Lower leg skin (tissue), 4 donors: ENCODE data around the gene GUCA2A. TPM values are rescaled to one million over a fixed set of nuclear protein-coding genes. Genes with fewer than 3 reads are reported as not detected.

ENCODE experiments used
- DNase-seq, 2 donors: peaks; one replicate each; pipeline ENCODE4 v3.0.0-alpha.2; 2019; ENCODE audit warnings: low spot score in 2 of 2
- H3K4me3 ChIP-seq: fragments of 200-600 bp; sonication (generic); 2 replicates; pipeline ENCODE4 v1.5.1; 2017; ENCODE audit warnings: mild to moderate bottlenecking, low read depth; ENCODE audit not compliant: poor library complexity, severe bottlenecking
- POLR2A ChIP-seq, 2 donors: fragments of 450-650 bp; IDR thresholded peaks; one replicate each; pipeline ENCODE4 v1.6.1; 2016 to 2017; ENCODE audit warnings: antibody characterized with exemption in 2 of 2, mild to moderate bottlenecking in 1 of 2, moderate library complexity in 1 of 2
- WGBS, 2 donors: methylation state at CpG; one replicate each; pipeline ENCODE4 v1.1.5; 2018; 5-methylcytosine and 5-hydroxymethylcytosine counted together
- intact Hi-C: fragments of 100-400 bp; cut with DNase I; formaldehyde crosslinking; loops from one replicate; pipeline ENCODE4 v1.15.0; 2023; ENCODE audit warnings: low total_unique reads
- total RNA-seq, 4 donors: library from RNA; depleted of rRNA; stranded (reverse); fragments of >200 nt; gene quantifications; one replicate each; pipeline ENCODE4 v1.1.0, GENCODE V29; 2016
- TF ChIP-seq, protein P1 (sequence below), 3 donors: fragments of 450-650 bp; IDR thresholded peaks; one replicate each; pipeline ENCODE4 v1.5.1; 2016; ENCODE audit warnings: antibody characterized with exemption in 3 of 3, mild to moderate bottlenecking in 3 of 3, moderate library complexity in 2 of 3

The GUCA2A gene
- total RNA-seq, 4 donors from 2014 or later = not detected

GRCh38 chr1:42130061-42130660, 34.4 kb downstream of the GUCA2A start:
- WGBS, 2 donors = 70 to 84% methylated on average over 5 of the region's 5 CpGs

GRCh38 chr1:42128964-42129363, 35.6 kb downstream of the GUCA2A start:
- no peak overlapping the region for H3K4me3 ChIP-seq
- intact Hi-C loops = no loop called here
- no peak for TF ChIP-seq POLR2A (IDR thresholded peaks at IDR 0.05)
- TF ChIP-seq, protein P1, sequence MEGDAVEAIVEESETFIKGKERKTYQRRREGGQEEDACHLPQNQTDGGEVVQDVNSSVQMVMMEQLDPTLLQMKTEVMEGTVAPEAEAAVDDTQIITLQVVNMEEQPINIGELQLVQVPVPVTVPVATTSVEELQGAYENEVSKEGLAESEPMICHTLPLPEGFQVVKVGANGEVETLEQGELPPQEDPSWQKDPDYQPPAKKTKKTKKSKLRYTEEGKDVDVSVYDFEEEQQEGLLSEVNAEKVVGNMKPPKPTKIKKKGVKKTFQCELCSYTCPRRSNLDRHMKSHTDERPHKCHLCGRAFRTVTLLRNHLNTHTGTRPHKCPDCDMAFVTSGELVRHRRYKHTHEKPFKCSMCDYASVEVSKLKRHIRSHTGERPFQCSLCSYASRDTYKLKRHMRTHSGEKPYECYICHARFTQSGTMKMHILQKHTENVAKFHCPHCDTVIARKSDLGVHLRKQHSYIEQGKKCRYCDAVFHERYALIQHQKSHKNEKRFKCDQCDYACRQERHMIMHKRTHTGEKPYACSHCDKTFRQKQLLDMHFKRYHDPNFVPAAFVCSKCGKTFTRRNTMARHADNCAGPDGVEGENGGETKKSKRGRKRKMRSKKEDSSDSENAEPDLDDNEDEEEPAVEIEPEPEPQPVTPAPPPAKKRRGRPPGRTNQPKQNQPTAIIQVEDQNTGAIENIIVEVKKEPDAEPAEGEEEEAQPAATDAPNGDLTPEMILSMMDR (IDR thresholded peaks at IDR 0.05) = no peak
- WGBS, 2 donors = 69 to 79% methylated on average over 3 of the region's 3 CpGs
- peak in 1 of 2 donors; percentile 3 for DNase-seq

More at GRCh38 chr1:42130061-42130660, 34.4 kb downstream of the GUCA2A start:
- TF ChIP-seq, protein P1 (IDR thresholded peaks at IDR 0.05) = no peak
- TF ChIP-seq POLR2A (IDR thresholded peaks at IDR 0.05) = no peak
- H3K4me3 ChIP-seq = no peak overlapping the region
- intact Hi-C loops = no loop called here
- DNase-seq = no peak

DNA sequence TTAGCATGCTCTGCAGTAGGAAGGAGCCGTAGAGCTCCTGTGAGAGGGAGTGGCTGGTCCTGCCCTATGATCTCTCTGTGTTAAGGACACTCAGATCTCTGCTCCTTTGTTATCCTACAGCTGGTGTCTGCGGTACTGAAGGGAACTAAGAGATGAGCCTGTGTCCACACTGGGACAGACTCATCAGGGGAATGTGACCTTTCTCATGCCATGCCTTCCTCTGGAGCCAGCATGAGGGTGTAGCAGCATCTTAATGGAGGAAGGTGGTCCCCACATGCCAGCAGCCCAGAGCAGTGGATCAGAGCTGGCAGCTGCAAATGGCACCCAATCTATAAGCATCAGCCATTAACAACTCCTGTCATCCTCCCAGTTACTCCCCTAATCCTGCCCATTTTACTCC, 36.0 kb downstream of the GUCA2A start:
- DNase-seq = peak in 1 of 2 donors; percentile 26
- no peak overlapping the region for H3K4me3 ChIP-seq
- WGBS, 2 donors = 66 to 69% methylated on average over 2 of the region's 2 CpGs
- TF ChIP-seq, protein P1 (IDR thresholded peaks at IDR 0.05) = no peak
- TF ChIP-seq POLR2A (IDR thresholded peaks at IDR 0.05) = no peak
- intact Hi-C loops = no loop called here

DNA sequence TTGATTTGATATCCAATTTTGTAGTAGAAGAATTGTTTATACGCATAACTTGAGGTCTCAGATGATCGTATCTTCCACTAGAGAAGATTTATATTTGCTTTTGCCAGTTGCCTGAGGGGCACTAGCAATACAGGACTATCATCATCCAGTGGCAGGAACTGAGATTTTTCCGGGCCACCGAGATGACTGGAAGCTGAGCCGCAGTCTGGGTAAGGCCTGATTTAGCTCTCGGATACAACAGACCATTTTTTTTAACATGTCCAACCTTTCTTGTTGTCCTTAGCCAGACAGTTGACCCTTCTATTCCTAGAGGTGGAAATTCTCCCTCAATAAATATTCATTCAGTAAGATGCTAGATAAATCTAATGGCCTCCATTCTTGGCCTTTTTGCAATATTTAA, 36.8 kb downstream of the GUCA2A start:
- peak in 1 of 2 donors; percentile 57 for DNase-seq
- intact Hi-C loops = no loop called here
- 82 to 86% methylated on average over 6 of the region's 6 CpGs for WGBS, 2 donors
- TF ChIP-seq, protein P1 (IDR thresholded peaks at IDR 0.05) = no peak
- TF ChIP-seq POLR2A (IDR thresholded peaks at IDR 0.05) = no peak
- H3K4me3 ChIP-seq = no peak overlapping the region

DNA sequence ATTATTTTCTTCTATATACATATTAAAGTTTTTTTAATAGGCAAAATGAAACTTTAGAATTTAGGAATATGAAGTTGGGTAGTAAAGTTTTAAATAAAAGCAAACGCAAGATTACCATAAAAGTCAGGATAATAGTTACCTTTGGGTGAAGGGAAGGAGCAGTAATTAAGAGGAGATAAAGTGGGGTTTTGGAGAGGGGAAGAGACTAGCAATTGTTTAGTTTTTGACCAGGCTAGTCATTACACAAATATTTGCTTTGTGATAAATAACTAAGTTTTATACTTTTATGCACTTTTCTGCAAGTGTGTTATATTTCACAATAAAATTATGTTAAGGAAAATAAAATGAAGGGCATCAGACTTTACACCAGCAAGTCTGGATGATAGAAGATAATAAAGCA, 39.0 kb downstream of the GUCA2A start:
- WGBS, 2 donors = 0 to 43% methylated on average over 1 of the region's 1 CpG
- intact Hi-C loops = no loop called here
- DNase-seq = no peak
- TF ChIP-seq POLR2A (IDR thresholded peaks at IDR 0.05) = no peak
- TF ChIP-seq, protein P1 (IDR thresholded peaks at IDR 0.05) = no peak
- H3K4me3 ChIP-seq = no peak overlapping the region

GRCh38 chr1:42122408-42122807, 42.1 kb downstream of the GUCA2A start:
- intact Hi-C loops = no loop called here
- H3K4me3 ChIP-seq = no peak overlapping the region
- 92 to 99% methylated on average over 3 of the region's 3 CpGs for WGBS, 2 donors
- TF ChIP-seq, protein P1 (IDR thresholded peaks at IDR 0.05) = no peak
- no peak for TF ChIP-seq POLR2A (IDR thresholded peaks at IDR 0.05)
- DNase-seq = no peak
